Measurements from ENCODE around the gene UNC13D.

The UNC13D gene

DNA sequence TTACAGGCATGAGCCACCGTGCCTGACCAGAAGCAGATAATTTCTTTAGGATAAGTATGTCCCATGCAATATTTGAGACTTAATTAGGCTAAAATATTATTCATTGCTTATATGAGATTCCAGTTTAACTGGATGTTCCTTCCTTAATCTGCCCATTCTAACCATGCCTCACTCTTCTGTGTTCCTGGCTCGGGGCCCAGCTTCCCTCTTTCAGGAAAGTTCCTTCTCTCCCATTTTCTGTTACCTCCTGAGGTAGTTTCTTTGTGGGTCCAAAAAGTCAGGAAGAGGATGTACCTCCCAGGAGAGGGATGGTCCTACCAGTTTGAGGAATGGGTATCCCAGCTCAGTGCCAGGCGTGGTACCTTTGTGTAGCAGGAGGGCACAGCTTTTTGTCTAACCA lies 36.3 kb downstream of the UNC13D start:
- peaks cover 39% of the 10 kb centered on the region for H3K36me3 ChIP-seq (ENCODE audit: insufficient read depth, insufficient read length, low read length)
- H3K4me1 ChIP-seq (ENCODE audit: insufficient read depth, insufficient read length), result peaks cover 16% of the 10 kb centered on the region
- H3K4me3 ChIP-seq (ENCODE audit: insufficient read length, low read depth), result no peak overlapping the region
- H3K9ac ChIP-seq (ENCODE audit: insufficient read length, low read depth), result peak overlapping the region; percentile 42
- no peak for DNase-seq (ENCODE audit: low read depth, low spot score)
- H3K27me3 ChIP-seq (ENCODE audit: insufficient read depth, insufficient read length), result no peaks in the 10 kb centered on the region
- no peak for TF ChIP-seq SUZ12 (IDR thresholded peaks at IDR 0.05; ENCODE audit: extremely low read depth, insufficient read depth, insufficient read length)
- no peak for TF ChIP-seq ZNF274 (IDR thresholded peaks at IDR 0.05; ENCODE audit: low read depth, low read length)
- TF ChIP-seq YY1 (IDR thresholded peaks at IDR 0.05; ENCODE audit: insufficient read depth, insufficient read length), result no peak
- no peaks in the 10 kb centered on the region for H3K9me3 ChIP-seq (ENCODE audit: insufficient read depth, low read length)

- Histone ChIP-seq H3K36me3 (ENCODE audit: insufficient read depth, insufficient read length, low read length) (peaks cover 32% of the 10 kb centered on the region), H3K27me3 (ENCODE audit: insufficient read depth, insufficient read length) (no peaks in the 10 kb centered on the region), H3K4me1 (ENCODE audit: insufficient read depth, insufficient read length) (peaks cover 16% of the 10 kb centered on the region), H3K9me3 (ENCODE audit: insufficient read depth, low read length) (no peaks in the 10 kb centered on the region), H3K4me3 (ENCODE audit: insufficient read length, low read depth) (no peak overlapping the region), H3K9ac (ENCODE audit: insufficient read length, low read depth) (no peak overlapping the region)
- DNase-seq (ENCODE audit: low read depth, low spot score), result no peak
- TF ChIP-seq YY1 (IDR thresholded peaks at IDR 0.05; ENCODE audit: insufficient read depth, insufficient read length) (no peak), SUZ12 (IDR thresholded peaks at IDR 0.05; ENCODE audit: extremely low read depth, insufficient read depth, insufficient read length) (no peak), ZNF274 (IDR thresholded peaks at IDR 0.05; ENCODE audit: low read depth, low read length) (no peak)
These were observed 37.2 kb downstream of the UNC13D start for GRCh38 chr17:75806822-75807500.

DNA sequence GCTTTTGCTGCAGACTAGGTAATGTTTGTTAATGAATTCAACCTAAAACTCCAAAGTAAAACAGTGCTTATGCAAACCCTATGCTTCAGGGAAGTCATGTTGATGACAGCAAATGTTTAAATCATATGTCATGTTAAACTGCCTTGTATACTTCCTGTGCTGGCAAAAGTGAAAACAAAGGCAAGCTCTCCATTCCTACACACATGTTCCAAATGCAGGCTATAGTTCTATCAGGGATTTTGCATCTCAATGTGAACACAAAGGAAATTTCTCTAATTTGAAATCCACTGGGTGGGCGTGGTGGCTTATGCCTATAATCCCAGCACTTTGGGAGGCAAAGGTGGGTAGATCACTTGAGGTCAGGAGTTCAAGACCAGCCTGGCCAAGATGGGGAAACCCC lies 40.3 kb downstream of the UNC13D start:
- no peak for DNase-seq (ENCODE audit: low read depth, low spot score)
- Histone ChIP-seq H3K4me3 (ENCODE audit: insufficient read length, low read depth) (no peak overlapping the region), H3K4me1 (ENCODE audit: insufficient read depth, insufficient read length) (peaks cover 7% of the 10 kb centered on the region), H3K27me3 (ENCODE audit: insufficient read depth, insufficient read length) (no peaks in the 10 kb centered on the region), H3K9ac (ENCODE audit: insufficient read length, low read depth) (no peak overlapping the region), H3K9me3 (ENCODE audit: insufficient read depth, low read length) (no peaks in the 10 kb centered on the region), H3K36me3 (ENCODE audit: insufficient read depth, insufficient read length, low read length) (peaks cover 21% of the 10 kb centered on the region)
- no peak for TF ChIP-seq ZNF274 (IDR thresholded peaks at IDR 0.05; ENCODE audit: low read depth, low read length)
- TF ChIP-seq YY1 (IDR thresholded peaks at IDR 0.05; ENCODE audit: insufficient read depth, insufficient read length), result no peak
- no peak for TF ChIP-seq SUZ12 (IDR thresholded peaks at IDR 0.05; ENCODE audit: extremely low read depth, insufficient read depth, insufficient read length)

- TF ChIP-seq ZNF274 (IDR thresholded peaks at IDR 0.05; ENCODE audit: low read depth, low read length), result no peak
- TF ChIP-seq YY1 (IDR thresholded peaks at IDR 0.05; ENCODE audit: insufficient read depth, insufficient read length), result no peak
- TF ChIP-seq SUZ12 (IDR thresholded peaks at IDR 0.05; ENCODE audit: extremely low read depth, insufficient read depth, insufficient read length), result no peak
- Histone ChIP-seq H3K36me3 (ENCODE audit: insufficient read depth, insufficient read length, low read length) (peaks cover 51% of the 10 kb centered on the region), H3K4me1 (ENCODE audit: insufficient read depth, insufficient read length) (no peaks in the 10 kb centered on the region), H3K27me3 (ENCODE audit: insufficient read depth, insufficient read length) (no peaks in the 10 kb centered on the region), H3K9me3 (ENCODE audit: insufficient read depth, low read length) (no peaks in the 10 kb centered on the region), H3K4me3 (ENCODE audit: insufficient read length, low read depth) (no peak overlapping the region), H3K9ac (ENCODE audit: insufficient read length, low read depth) (no peak overlapping the region)
- DNase-seq (ENCODE audit: low read depth, low spot score), result no peak
These were observed 44.8 kb downstream of the UNC13D start for GRCh38 chr17:75799402-75799801.

DNA sequence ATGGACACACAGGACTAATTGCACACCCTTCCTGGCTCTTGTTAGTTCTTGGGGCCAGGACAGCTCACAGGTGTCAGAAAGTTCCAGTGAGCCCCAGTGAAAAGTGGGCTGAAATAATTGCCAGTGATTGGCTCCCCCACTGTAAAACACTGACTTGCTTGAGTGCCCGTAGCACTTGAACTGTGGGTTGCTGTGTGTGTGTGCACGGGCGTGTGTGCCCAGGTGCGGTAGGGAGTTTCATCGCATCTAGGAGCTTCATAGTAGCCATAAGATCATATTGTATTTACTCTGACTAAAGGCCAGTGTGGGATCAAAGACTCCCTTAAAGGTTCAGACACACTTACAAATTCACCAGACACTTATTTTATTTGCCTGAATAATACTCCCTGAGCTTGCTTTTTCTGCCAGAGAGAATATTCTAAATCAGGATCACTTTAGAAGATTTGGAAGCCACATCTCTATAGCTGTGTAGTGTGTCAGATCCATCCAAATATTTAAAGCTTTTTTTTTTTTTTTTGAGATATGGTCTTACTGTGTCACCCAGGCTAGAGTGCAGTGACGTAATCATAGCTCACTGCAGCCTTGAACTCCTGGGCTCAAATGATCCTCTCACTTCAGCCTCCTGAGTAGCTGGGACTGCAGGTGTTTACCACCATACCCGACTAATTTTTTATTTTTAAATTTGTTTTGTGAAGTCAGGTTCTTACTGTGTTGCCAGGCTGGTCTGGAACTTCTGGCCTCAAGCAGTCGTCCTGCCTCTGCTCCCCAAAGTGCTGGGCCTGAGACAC lies 48.2 kb downstream of the UNC13D start:
- peaks cover 66% of the 10 kb centered on the region for H3K36me3 ChIP-seq (ENCODE audit: insufficient read depth, insufficient read length, low read length)
- no peaks in the 10 kb centered on the region for H3K4me1 ChIP-seq (ENCODE audit: insufficient read depth, insufficient read length)
- no peak for DNase-seq (ENCODE audit: low read depth, low spot score)
- no peaks in the 10 kb centered on the region for H3K27me3 ChIP-seq (ENCODE audit: insufficient read depth, insufficient read length)
- H3K9me3 ChIP-seq (ENCODE audit: insufficient read depth, low read length), result no peaks in the 10 kb centered on the region
- no peak overlapping the region for H3K4me3 ChIP-seq (ENCODE audit: insufficient read length, low read depth)
- no peak for TF ChIP-seq SUZ12 (IDR thresholded peaks at IDR 0.05; ENCODE audit: extremely low read depth, insufficient read depth, insufficient read length)
- no peak for TF ChIP-seq YY1 (IDR thresholded peaks at IDR 0.05; ENCODE audit: insufficient read depth, insufficient read length)
- no peak for TF ChIP-seq ZNF274 (IDR thresholded peaks at IDR 0.05; ENCODE audit: low read depth, low read length)
- no peak overlapping the region for H3K9ac ChIP-seq (ENCODE audit: insufficient read length, low read depth)

- Histone ChIP-seq H3K9ac (ENCODE audit: insufficient read length, low read depth) (no peak overlapping the region), H3K4me3 (ENCODE audit: insufficient read length, low read depth) (no peak overlapping the region), H3K36me3 (ENCODE audit: insufficient read depth, insufficient read length, low read length) (peaks cover 57% of the 10 kb centered on the region), H3K27me3 (ENCODE audit: insufficient read depth, insufficient read length) (no peaks in the 10 kb centered on the region), H3K9me3 (ENCODE audit: insufficient read depth, low read length) (no peaks in the 10 kb centered on the region), H3K4me1 (ENCODE audit: insufficient read depth, insufficient read length) (no peaks in the 10 kb centered on the region)
- TF ChIP-seq SUZ12 (IDR thresholded peaks at IDR 0.05; ENCODE audit: extremely low read depth, insufficient read depth, insufficient read length) (no peak), ZNF274 (IDR thresholded peaks at IDR 0.05; ENCODE audit: low read depth, low read length) (no peak), YY1 (IDR thresholded peaks at IDR 0.05; ENCODE audit: insufficient read depth, insufficient read length) (no peak)
- no peak for DNase-seq (ENCODE audit: low read depth, low spot score)
These were observed 50.7 kb downstream of the UNC13D start for GRCh38 chr17:75793460-75793859.

GRCh38 chr17:75791254-75791653 lies 53.0 kb downstream of the UNC13D start:
- DNase-seq (ENCODE audit: low read depth, low spot score), result no peak
- TF ChIP-seq ZNF274 (IDR thresholded peaks at IDR 0.05; ENCODE audit: low read depth, low read length) (no peak), YY1 (IDR thresholded peaks at IDR 0.05; ENCODE audit: insufficient read depth, insufficient read length) (no peak), SUZ12 (IDR thresholded peaks at IDR 0.05; ENCODE audit: extremely low read depth, insufficient read depth, insufficient read length) (no peak)
- Histone ChIP-seq H3K9ac (ENCODE audit: insufficient read length, low read depth) (no peak overlapping the region), H3K4me1 (ENCODE audit: insufficient read depth, insufficient read length) (no peaks in the 10 kb centered on the region), H3K9me3 (ENCODE audit: insufficient read depth, low read length) (no peaks in the 10 kb centered on the region), H3K27me3 (ENCODE audit: insufficient read depth, insufficient read length) (no peaks in the 10 kb centered on the region), H3K4me3 (ENCODE audit: insufficient read length, low read depth) (no peak overlapping the region), H3K36me3 (ENCODE audit: insufficient read depth, insufficient read length, low read length) (peaks cover 43% of the 10 kb centered on the region)
